ENCODE results near the gene DNAJC13.

DNA sequence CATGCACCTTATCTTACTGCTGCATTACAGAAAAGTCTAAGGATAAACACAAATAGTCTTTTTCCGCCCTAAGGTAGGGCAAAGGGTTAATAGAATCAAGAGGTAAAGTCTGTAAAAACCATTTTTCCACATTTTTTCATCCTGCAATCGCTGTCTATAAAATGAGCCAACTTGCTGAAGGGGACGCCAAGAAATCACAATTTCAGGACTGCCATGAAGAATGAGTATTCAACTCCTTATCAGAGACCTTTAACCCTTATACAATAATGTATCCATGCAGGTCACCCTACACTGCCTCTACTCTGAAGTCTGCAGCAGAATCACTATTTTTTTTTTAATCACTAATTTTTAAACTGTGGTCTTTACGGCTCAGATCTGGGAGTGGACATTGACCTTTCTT, 1.1 kb upstream of the DNAJC13 start:
- TF ChIP-seq SP1 (IDR thresholded peaks at IDR 0.05) (no peak), ELF4 (IDR thresholded peaks at IDR 0.05) (no peak), NFRKB (IDR thresholded peaks at IDR 0.05) (no peak), FOXM1 (IDR thresholded peaks at IDR 0.05; ENCODE audit: borderline replicate concordance) (no peak)

All from HEK293T (cell line).